Measurements from ENCODE around the gene SERPINA12.

GRCh38 chr14:94548999-94549985 lies 40.0 kb upstream of the SERPINA12 start:
- TF ChIP-seq POLR2A (IDR thresholded peaks at IDR 0.05) (no peak), CTCF (IDR thresholded peaks at IDR 0.05) (peak; percentile 60 to 93 (median 73))
